Osteoblast (primary cell): ENCODE measurements around the gene PDPN. TPM values are rescaled to one million over a fixed set of nuclear protein-coding genes. Genes with fewer than 3 reads are reported as not detected.

Experiments
- DNase-seq: peaks from one replicate; pipeline ENCODE4 v3.0.0; 2011; ENCODE audit warnings: low spot score, mixed read lengths; ENCODE audit not compliant: insufficient read length; ENCODE audit errors: missing footprints
- H2AFZ ChIP-seq: 2 replicates; pipeline ENCODE4 v1.6.0; 2011; ENCODE audit warnings: mild to moderate bottlenecking, low read length
- H3K27ac ChIP-seq: 2 replicates; pipeline ENCODE4 v1.5.1; 2011; ENCODE audit warnings: mild to moderate bottlenecking, low read depth, low read length, moderate library complexity
- H3K27me3 ChIP-seq: 2 replicates; pipeline ENCODE4 v1.6.0; 2012; ENCODE audit warnings: mild to moderate bottlenecking, control low read depth, inconsistent platforms, low read length, moderate library complexity; ENCODE audit not compliant: insufficient read depth
- H3K36me3 ChIP-seq: 2 replicates; pipeline ENCODE4 v1.5.1; 2011; ENCODE audit warnings: mild to moderate bottlenecking, low read length, control low read depth, moderate library complexity; ENCODE audit not compliant: insufficient read depth
- H3K4me1 ChIP-seq: 2 replicates; pipeline ENCODE4 v1.5.1; 2011; ENCODE audit warnings: mild to moderate bottlenecking, low read length, control low read depth, moderate library complexity; ENCODE audit not compliant: insufficient read depth
- H3K4me2 ChIP-seq: 2 replicates; pipeline ENCODE4 v1.6.0; 2011; ENCODE audit warnings: mild to moderate bottlenecking, low read length; ENCODE audit not compliant: insufficient read depth
- H3K4me3 ChIP-seq: fragments of 200-600 bp; sonication (generic); 3 replicates; pipeline ENCODE4 v1.5.1; 2012; ENCODE audit warnings: mild to moderate bottlenecking, low read length, inconsistent platforms; ENCODE audit not compliant: insufficient read depth
- H3K79me2 ChIP-seq: 2 replicates; pipeline ENCODE4 v1.6.0; 2012; ENCODE audit warnings: mild to moderate bottlenecking, low read length, control low read depth, inconsistent platforms; ENCODE audit not compliant: insufficient read depth
- H3K9me3 ChIP-seq: 2 replicates; pipeline ENCODE4 v1.5.1; 2011; ENCODE audit warnings: low read depth, low read length, control low read depth
- H4K20me1 ChIP-seq: 2 replicates; pipeline ENCODE4 v1.6.0; 2012; ENCODE audit warnings: mild to moderate bottlenecking, low read length, control low read depth; ENCODE audit not compliant: insufficient read depth
- CTCF ChIP-seq: IDR thresholded peaks from 2 replicates; pipeline ENCODE4 v1.5.1; 2011; ENCODE audit warnings: mild to moderate bottlenecking, low read depth, low read length, moderate library complexity; ENCODE audit errors: extremely low read depth
- total RNA-seq: library from RNA; depleted of rRNA; stranded (reverse); fragments of >200 nt; gene quantifications from 2 replicates; pipeline ENCODE4 v1.2.3, GENCODE V29; 2012

PDPN gene
- total RNA-seq, 1 donor: 11.9 TPM

DNA sequence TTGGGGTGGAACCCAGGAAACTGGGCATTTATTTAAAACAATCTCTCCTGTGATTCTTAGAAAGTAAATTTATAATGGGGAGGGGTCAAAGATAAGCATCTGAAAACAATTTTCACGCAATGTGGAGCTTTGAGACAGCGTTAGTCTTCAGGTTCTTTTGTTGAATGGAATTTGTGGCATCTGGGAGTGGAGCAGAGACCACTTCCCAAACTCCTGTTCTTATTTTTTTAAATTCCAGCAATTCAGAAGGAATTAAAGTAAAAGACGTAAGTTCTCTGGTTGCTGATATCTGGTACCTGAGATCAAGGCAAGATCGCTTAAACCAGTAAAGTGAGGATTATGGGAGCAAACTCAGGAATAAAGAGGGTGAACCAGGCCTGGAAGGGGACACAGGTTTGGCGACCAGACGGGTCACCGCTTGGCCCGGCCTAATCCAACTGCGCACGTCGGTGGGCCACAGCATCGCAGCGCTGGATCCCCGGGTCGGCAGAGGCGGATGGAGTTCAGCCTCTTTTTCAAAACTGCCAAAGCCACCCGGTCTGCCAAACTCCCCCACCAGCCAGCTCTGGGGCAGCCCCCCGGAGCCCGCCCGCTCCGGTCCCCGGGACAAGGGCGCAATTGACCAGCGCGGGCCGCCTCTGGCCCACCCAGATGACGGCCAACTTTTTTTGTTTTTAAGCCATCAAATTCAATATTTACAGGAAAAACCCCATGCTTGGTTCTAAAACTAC is 754 bp upstream of the PDPN start:
- H3K4me2 ChIP-seq: no peak overlapping the region
- no peaks in the 10 kb centered on the region for H3K9me3 ChIP-seq
- no peaks in the 10 kb centered on the region for H3K36me3 ChIP-seq
- TF ChIP-seq CTCF: no peak
- H4K20me1 ChIP-seq: no peaks in the 10 kb centered on the region
- peaks cover 11% of the 10 kb centered on the region for H3K27me3 ChIP-seq
- no peaks in the 10 kb centered on the region for H3K4me1 ChIP-seq
- no peak overlapping the region for H2AFZ ChIP-seq
- no peak overlapping the region for H3K4me3 ChIP-seq
- DNase-seq: peak; percentile 15
- H3K79me2 ChIP-seq: no peaks in the 10 kb centered on the region
- no peak overlapping the region for H3K27ac ChIP-seq

DNA sequence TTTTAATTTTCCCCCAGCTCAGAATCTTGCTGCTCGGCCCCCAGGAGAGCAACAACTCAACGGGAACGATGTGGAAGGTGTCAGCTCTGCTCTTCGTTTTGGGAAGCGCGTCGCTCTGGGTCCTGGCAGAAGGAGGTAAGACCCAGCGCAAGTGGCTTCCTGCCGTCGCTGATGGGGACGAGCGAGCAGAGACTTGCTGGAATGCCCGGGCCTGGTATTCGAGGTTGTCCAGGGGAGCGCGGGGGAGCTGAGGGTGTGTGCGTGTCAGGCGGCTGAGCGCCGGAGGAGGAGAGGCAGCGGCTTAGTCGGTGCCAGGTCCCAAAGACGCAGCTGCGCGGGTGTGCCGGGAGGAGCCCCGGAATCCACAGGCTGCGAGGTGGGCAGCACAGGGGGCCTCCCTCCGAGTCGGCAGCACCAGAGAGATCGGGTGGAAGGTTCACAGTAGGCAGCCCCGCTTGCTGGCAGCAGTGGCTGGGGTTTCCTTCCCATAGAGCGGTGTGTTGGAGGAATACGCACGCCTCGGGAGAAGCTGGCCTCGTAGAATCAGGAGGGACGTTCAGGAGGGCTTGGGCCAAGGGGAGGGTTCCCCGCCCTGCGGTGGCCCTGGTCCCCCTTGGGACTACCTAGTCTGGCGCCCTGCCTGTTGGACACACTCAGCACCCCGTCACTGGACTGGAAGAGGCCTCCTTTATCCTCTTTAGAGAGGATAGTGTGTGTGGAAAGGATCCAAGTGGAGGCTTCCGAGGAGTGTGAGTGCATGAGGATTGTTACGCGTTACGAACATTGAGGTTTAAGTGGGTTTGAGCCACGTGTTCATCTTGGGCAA is 547 bp downstream of the PDPN start:
- peak; percentile 62 for DNase-seq
- Histone ChIP-seq H3K27ac (no peak overlapping the region), H3K79me2 (no peaks in the 10 kb centered on the region), H3K27me3 (peaks cover 6% of the 10 kb centered on the region), H3K9me3 (no peaks in the 10 kb centered on the region), H3K4me2 (peak overlapping the region; percentile 65), H4K20me1 (no peaks in the 10 kb centered on the region), H3K4me1 (no peaks in the 10 kb centered on the region), H2AFZ (peak overlapping the region; percentile 35), H3K36me3 (no peaks in the 10 kb centered on the region), H3K4me3 (peak overlapping the region; percentile 63)
- no peak for TF ChIP-seq CTCF

DNA sequence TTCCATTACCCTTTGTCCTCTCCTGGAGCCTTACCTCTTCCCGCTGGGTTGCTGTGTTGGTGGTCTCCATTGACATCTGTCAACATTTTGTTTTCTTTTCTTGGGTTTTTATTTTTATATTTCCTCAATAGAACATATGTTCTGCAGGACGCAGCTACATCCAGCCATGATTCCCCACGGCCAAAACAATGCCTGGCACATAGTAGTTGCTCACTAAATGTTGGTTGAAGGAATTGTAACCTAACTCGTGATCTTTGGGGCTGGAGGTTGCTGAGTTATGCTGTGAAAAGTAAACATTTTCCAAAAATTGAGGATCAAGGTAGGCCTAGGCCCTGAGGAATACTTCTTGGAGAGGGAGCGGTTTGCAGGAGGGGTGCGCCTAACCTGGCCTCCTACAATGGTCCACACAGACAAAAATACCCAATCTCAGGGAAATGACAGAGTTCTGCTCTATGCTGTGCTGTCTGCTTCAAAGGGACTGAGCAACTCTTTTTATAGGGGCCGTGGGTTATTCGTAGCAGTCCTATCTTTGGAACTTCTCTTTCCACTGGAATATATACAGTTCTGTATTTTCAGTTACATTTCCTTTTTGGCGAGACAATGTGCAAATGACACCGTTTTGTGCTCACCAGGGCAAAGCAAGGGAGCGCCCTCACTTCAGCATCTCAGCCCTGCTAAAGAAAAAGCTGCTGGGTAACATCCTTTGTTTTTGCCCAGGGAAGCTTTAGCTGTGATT is 1.4 kb downstream of the PDPN start:
- peak overlapping the region; percentile 65 for H3K4me2 ChIP-seq
- no peak overlapping the region for H3K27ac ChIP-seq
- no peaks in the 10 kb centered on the region for H3K4me1 ChIP-seq
- H3K9me3 ChIP-seq: no peaks in the 10 kb centered on the region
- H3K4me3 ChIP-seq: no peak overlapping the region
- H4K20me1 ChIP-seq: no peaks in the 10 kb centered on the region
- H3K79me2 ChIP-seq: no peaks in the 10 kb centered on the region
- peaks cover 4% of the 10 kb centered on the region for H3K27me3 ChIP-seq
- no peak for TF ChIP-seq CTCF
- peak; percentile 15 for DNase-seq
- no peak overlapping the region for H2AFZ ChIP-seq
- H3K36me3 ChIP-seq: no peaks in the 10 kb centered on the region
